B cell (primary cell): ENCODE data around the gene ING5.

ENCODE experiments used
- EZH2 ChIP-seq: IDR thresholded peaks from 2 replicates; pipeline ENCODE4 v1.6.1; 2012; ENCODE audit warnings: borderline replicate concordance, low read depth, mild to moderate bottlenecking, moderate library complexity, low read length; ENCODE audit not compliant: insufficient read depth, poor library complexity, severe bottlenecking
- TF ChIP-seq, protein P1 (sequence below): fragments of 200-600 bp; IDR thresholded peaks from one replicate; pipeline ENCODE4 v1.8.0; 2022; ENCODE audit warnings: antibody characterized with exemption, mild to moderate bottlenecking

GRCh38 chr2:241751776-241752175, 49.9 kb downstream of the ING5 start:
- TF ChIP-seq, protein P1, sequence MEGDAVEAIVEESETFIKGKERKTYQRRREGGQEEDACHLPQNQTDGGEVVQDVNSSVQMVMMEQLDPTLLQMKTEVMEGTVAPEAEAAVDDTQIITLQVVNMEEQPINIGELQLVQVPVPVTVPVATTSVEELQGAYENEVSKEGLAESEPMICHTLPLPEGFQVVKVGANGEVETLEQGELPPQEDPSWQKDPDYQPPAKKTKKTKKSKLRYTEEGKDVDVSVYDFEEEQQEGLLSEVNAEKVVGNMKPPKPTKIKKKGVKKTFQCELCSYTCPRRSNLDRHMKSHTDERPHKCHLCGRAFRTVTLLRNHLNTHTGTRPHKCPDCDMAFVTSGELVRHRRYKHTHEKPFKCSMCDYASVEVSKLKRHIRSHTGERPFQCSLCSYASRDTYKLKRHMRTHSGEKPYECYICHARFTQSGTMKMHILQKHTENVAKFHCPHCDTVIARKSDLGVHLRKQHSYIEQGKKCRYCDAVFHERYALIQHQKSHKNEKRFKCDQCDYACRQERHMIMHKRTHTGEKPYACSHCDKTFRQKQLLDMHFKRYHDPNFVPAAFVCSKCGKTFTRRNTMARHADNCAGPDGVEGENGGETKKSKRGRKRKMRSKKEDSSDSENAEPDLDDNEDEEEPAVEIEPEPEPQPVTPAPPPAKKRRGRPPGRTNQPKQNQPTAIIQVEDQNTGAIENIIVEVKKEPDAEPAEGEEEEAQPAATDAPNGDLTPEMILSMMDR: no peak
- no peak for TF ChIP-seq EZH2
